GM12878 (cell line): ENCODE data around the gene PLCD1. TPM values are rescaled to one million over a fixed set of nuclear protein-coding genes. Genes with fewer than 3 reads are reported as not detected.

Source experiments
- ATAC-seq: fragments of 200-7000 bp; cut with Tn5 transposase; 3 replicates; pipeline ENCODE4 v1.9.1; 2020; ENCODE audit warnings: mild to moderate bottlenecking, moderate library complexity
- BruUV-seq: library from RNA; stranded (reverse); fragments of 400-500 nt; replicated peaks from 2 replicates; lab custom pipeline; 2021; lab: Mats Ljungman, UMichigan
- CTCF ChIA-PET: fragments of 300-600 bp; sonication (Branson Sonifier 250); formaldehyde crosslinking; extraction: SDS; loops from one replicate; lab custom pipeline; 2021; ENCODE audit warnings: inconsistent platforms; lab: Yijun Ruan, JAX
- POLR2A ChIA-PET: fragments of 350-600 bp; formaldehyde crosslinking; extraction: SDS; loops from one replicate; lab custom pipeline; 2021; ENCODE audit warnings: inconsistent platforms; lab: Charles Lee
- RAD21 ChIA-PET: fragments of 300-600 bp; sonication (Branson Sonifier 250); formaldehyde crosslinking; loops from one replicate; lab custom pipeline; 2023; ENCODE audit warnings: antibody characterized with exemption; ENCODE audit not compliant: unreplicated experiment; lab: Charles Lee
- SMC1A ChIA-PET: fragments of 300-600 bp; sonication (Branson Sonifier 250); formaldehyde crosslinking; loops from one replicate; lab custom pipeline; 2023; ENCODE audit not compliant: unreplicated experiment, uncharacterized antibody; lab: Charles Lee
- DNase-seq: peaks from one replicate; pipeline ENCODE4 v3.0.0-alpha.2; 2011; ENCODE audit warnings: low read depth, low spot score
- FAIRE-seq: peaks from 3 replicates; lab custom pipeline; 2011; peaks lifted over from hg19 to GRCh38; lab: Jason Lieb, UNC
- H2AFZ ChIP-seq: 2 replicates; pipeline ENCODE4 v1.6.0; 2011; ENCODE audit warnings: low read depth, low read length, control low read depth; ENCODE audit not compliant: control insufficient read depth
- H3K27ac ChIP-seq: 2 replicates; pipeline ENCODE4 v1.5.1; 2011; ENCODE audit warnings: control low read depth; ENCODE audit not compliant: control insufficient read depth, insufficient read depth
- H3K27me3 ChIP-seq, 2 experiments: replicated peaks in 1 of 2; 2 replicates each; pipeline versions ENCODE4 v1.6.0 to v1.6.1; 2011; ENCODE audit warnings: low read length in 1 of 2; ENCODE audit not compliant: control insufficient read depth in 2 of 2, insufficient read depth in 2 of 2
- H3K36me3 ChIP-seq, 2 experiments: 2 replicates each; pipeline ENCODE4 v1.5.1; 2011; ENCODE audit warnings: low read length in 1 of 2; ENCODE audit not compliant: control insufficient read depth in 2 of 2, insufficient read depth in 2 of 2
- H3K4me1 ChIP-seq: 2 replicates; pipeline ENCODE4 v1.6.1; 2011; ENCODE audit warnings: mild to moderate bottlenecking, low read length, moderate library complexity, mixed read lengths; ENCODE audit not compliant: control insufficient read depth, insufficient read depth
- H3K4me2 ChIP-seq: 2 replicates; pipeline ENCODE4 v1.6.0; 2011; ENCODE audit warnings: control low read depth; ENCODE audit not compliant: control insufficient read depth, insufficient read depth
- H3K4me3 ChIP-seq: fragments of 200-600 bp; sonication (generic); 2 replicates; pipeline ENCODE4 v1.5.1; 2016
- H3K79me2 ChIP-seq: 2 replicates; pipeline ENCODE4 v1.6.0; 2011; ENCODE audit warnings: low read length; ENCODE audit not compliant: control insufficient read depth, insufficient read depth
- H3K9ac ChIP-seq: 2 replicates; pipeline ENCODE4 v1.8.0; 2011; ENCODE audit warnings: low read length, control low read depth, mixed read lengths; ENCODE audit not compliant: control insufficient read depth, insufficient read depth
- H3K9me3 ChIP-seq: replicated peaks from 3 replicates; pipeline ENCODE4 v1.5.1; 2011; ENCODE audit warnings: mild to moderate bottlenecking, low read length; ENCODE audit not compliant: control insufficient read depth, insufficient read depth
- H4K20me1 ChIP-seq: 2 replicates; pipeline ENCODE4 v1.6.0; 2011; ENCODE audit not compliant: control insufficient read depth, insufficient read depth
- EGR1 ChIP-seq, 2 experiments: IDR thresholded peaks; 1 replicate in 1 of 2; 2 replicates in 1 of 2; pipeline ENCODE4 v1.6.1; 2011 to 2012; ENCODE audit warnings: low read depth in 2 of 2, low read length in 2 of 2, borderline replicate concordance in 1 of 2, mild to moderate bottlenecking in 1 of 2, moderate library complexity in 1 of 2
- EP300 ChIP-seq, 2 experiments: fragments of 150-350 bp in 1 of 2; IDR thresholded peaks; 2 replicates each; pipeline ENCODE4 v1.6.1; 2011 to 2012; ENCODE audit warnings: low read depth in 2 of 2, low read length in 2 of 2, borderline replicate concordance in 1 of 2, improper control_type of control experiment in 1 of 2, inconsistent platforms in 1 of 2; ENCODE audit not compliant: control insufficient read depth in 1 of 2
- ESRRA ChIP-seq: IDR thresholded peaks from 2 replicates; pipeline ENCODE4 v1.6.1; 2012; ENCODE audit warnings: mild to moderate bottlenecking, low read length, improper control_type of control experiment
- ETV6 ChIP-seq, 2 experiments: fragments of 450-650 bp in 1 of 2; IDR thresholded peaks in 1 of 2; conservative IDR thresholded peaks in 1 of 2; 2 replicates each; pipeline ENCODE4 v1.6.1; 2014; ENCODE audit warnings: antibody characterized with exemption in 1 of 2, borderline replicate concordance in 1 of 2, low read depth in 1 of 2, mild to moderate bottlenecking in 1 of 2, moderate library complexity in 1 of 2
- HDAC2 ChIP-seq: fragments of 200-600 bp; sonication (generic); IDR thresholded peaks from 2 replicates; pipeline ENCODE4 v1.6.1; 2017
- NFYA ChIP-seq: IDR thresholded peaks from 2 replicates; pipeline ENCODE4 v1.6.1; 2011; ENCODE audit warnings: low read depth, mild to moderate bottlenecking, low read length, improper control_type of control experiment, borderline replicate concordance
- RAD21 ChIP-seq: IDR thresholded peaks from 2 replicates; pipeline ENCODE4 v1.6.1; 2011; ENCODE audit warnings: mild to moderate bottlenecking, low read depth, low read length, moderate library complexity; ENCODE audit not compliant: insufficient read depth
- RELA ChIP-seq: fragments of 450-650 bp; IDR thresholded peaks from 2 replicates; pipeline ENCODE4 v1.8.0; 2014; ENCODE audit warnings: borderline replicate concordance; ENCODE audit not compliant: partially characterized antibody
- SIX5 ChIP-seq: IDR thresholded peaks from 2 replicates; pipeline ENCODE4 v1.6.1; 2011; ENCODE audit warnings: mild to moderate bottlenecking, low read depth, low read length, moderate library complexity; ENCODE audit not compliant: severe bottlenecking
- SMC3 ChIP-seq: IDR thresholded peaks from 2 replicates; pipeline ENCODE4 v1.6.1; 2011; ENCODE audit warnings: low read length, improper control_type of control experiment, borderline replicate concordance
- YBX1 ChIP-seq: fragments of 450-650 bp; IDR thresholded peaks from 2 replicates; pipeline ENCODE4 v1.6.1; 2016; ENCODE audit warnings: antibody characterized with exemption
- ZNF217 ChIP-seq: fragments of 450-650 bp; IDR thresholded peaks from 2 replicates; pipeline ENCODE4 v1.6.1; 2017; ENCODE audit warnings: antibody characterized with exemption, mild to moderate bottlenecking
- ZNF622 ChIP-seq: fragments of 450-650 bp; IDR thresholded peaks from 2 replicates; pipeline ENCODE4 v1.6.1; 2017; ENCODE audit warnings: mild to moderate bottlenecking, inconsistent platforms
- WGBS: methylation state at CpG from one replicate; pipeline ENCODE4 v1.1.6; 2016; ENCODE audit warnings: low lambda C conversion rate; ENCODE audit not compliant: insufficient replicate concordance, insufficient coverage; ENCODE audit errors: missing lambda C conversion rate; 5-methylcytosine and 5-hydroxymethylcytosine counted together
- in situ Hi-C: fragments of 300-500 bp; cut with MboI; formaldehyde crosslinking; loops from 9 replicates; pipeline ENCODE4 v1.14.3; 2018; ENCODE audit warnings: mixed read lengths
- intact Hi-C: fragments of 100-400 bp; cut with micrococcal nuclease; formaldehyde crosslinking; loops from one replicate; pipeline ENCODE4 v1.14.2; 2022; ENCODE audit not compliant: unreplicated experiment
- polyA plus RNA-seq, 11 experiments: library from polyadenylated mRNA; depleted of rRNA in 4 of 11; unstranded in 6 of 11; stranded (reverse) in 5 of 11; fragments of >200 nt; fragmentation: Nextera tagmentation in 4 of 11; fragmentation: Illumina TruSeq in 1 of 11; extraction: Ambion mirVana in 4 of 11; extraction: Trizol in 1 of 11; gene quantifications; 1 replicate in 1 of 11; 2 replicates in 10 of 11; pipeline versions ENCODE4 v1.2.1 to v1.2.3, GENCODE V29; 2011 to 2016; ENCODE audit warnings: inconsistent platforms in 2 of 11, missing spikeins in 2 of 11, low read depth in 1 of 11
- total RNA-seq, 4 experiments: library from RNA; depleted of rRNA in 3 of 4; stranded (reverse); fragments of >200 nt in 3 of 4; fragmentation: Illumina TruSeq in 1 of 4; extraction: Trizol in 1 of 4; gene quantifications; 2 replicates each; pipeline versions ENCODE4 v1.2.1 to v1.2.3, GENCODE V29; 2013 to 2021

PLCD1 gene
- total and polyA plus RNA-seq, 10 of the 15 experiments (the other 5 are each of a cell fraction or from before 2014, with no cell fraction given), result 0.20 to 3.9 (median 1.2) TPM; not detected in 1

- SMC1A ChIA-PET, result interaction anchor here (1.2 kb wide), 1 partner anchor 29 kb away, joined by 7 read pairs; no protein-coding TSS in a partner anchor
- no peak for DNase-seq
- no peaks in the 10 kb centered on the region for H3K27me3 ChIP-seq
- no peak overlapping the region for H3K9ac ChIP-seq
- H3K27ac ChIP-seq, result no peak overlapping the region
- TF ChIP-seq EP300 (IDR thresholded peaks at IDR 0.05; ENCODE audit: borderline replicate concordance in 1 of 2, control insufficient read depth in 1 of 2, low read depth in 2 of 2, low read length in 2 of 2), result no peak
- no peak for TF ChIP-seq SIX5
- no peak for TF ChIP-seq SMC3
- no peak for TF ChIP-seq ZNF217
- TF ChIP-seq, all 136 proteins: peak for 0
- no peaks in the 10 kb centered on the region for H3K79me2 ChIP-seq
- ChIA-PET CTCF (interaction anchor here (1.0 to 1.9 kb wide), 4 partner anchors 29 to 147 kb away, joined by 3 to 7 read pairs (median 4); no protein-coding TSS in a partner anchor), RAD21 (interaction anchor here (1.9 kb wide), 1 partner anchor 28 kb away, joined by 9 read pairs; no protein-coding TSS in a partner anchor), POLR2A (no interaction called here)
- ATAC-seq (no peak), FAIRE-seq (no peak)
- no peak overlapping the region for H3K4me2 ChIP-seq
- peaks cover 0 to 3% of the 10 kb centered on the region in 2 experiments; a peak in 2 of 4 replicates for H3K36me3 ChIP-seq
- no peaks in the 10 kb centered on the region for H3K9me3 ChIP-seq
- 77% methylated on average over 9 of the region's 9 CpGs for WGBS
- no peak overlapping the region for H2AFZ ChIP-seq
- H4K20me1 ChIP-seq, result no peaks in the 10 kb centered on the region
- H3K4me3 ChIP-seq, result no peak overlapping the region
- BruUV-seq, result no TSS peak
- H3K4me1 ChIP-seq, result peaks cover 8% of the 10 kb centered on the region
- in situ Hi-C loops, result no loop called here
- intact Hi-C loops, result loop anchor here (1.0 kb wide), 1 partner anchor 29 kb away; no protein-coding TSS in a partner anchor
These were observed 26.5 kb downstream of the PLCD1 start for GRCh38 chr3:38002940-38003339.

- FAIRE-seq (no peak), DNase-seq (no peak), ATAC-seq (no peak)
- Histone ChIP-seq H3K27me3 (no peaks in the 10 kb centered on the region), H3K9ac (no peak overlapping the region), H3K9me3 (no peaks in the 10 kb centered on the region), H3K36me3 (peaks cover 0 to 3% of the 10 kb centered on the region in 2 experiments; a peak in 2 of 4 replicates), H2AFZ (no peak overlapping the region), H3K4me1 (peaks cover 9% of the 10 kb centered on the region), H3K4me2 (no peak overlapping the region), H3K27ac (no peak overlapping the region), H3K4me3 (no peak overlapping the region), H3K79me2 (no peaks in the 10 kb centered on the region), H4K20me1 (no peaks in the 10 kb centered on the region)
- in situ Hi-C loops (no loop called here), intact Hi-C loops (no loop called here)
- 73% methylated on average over 6 of the region's 6 CpGs for WGBS
- no TSS peak for BruUV-seq
- ChIA-PET RAD21 (interaction anchor here (1.9 kb wide), 1 partner anchor 28 kb away, joined by 9 read pairs; no protein-coding TSS in a partner anchor), POLR2A (no interaction called here), CTCF (interaction anchor here (1.5 kb wide), 1 partner anchor 28 kb away, joined by 5 read pairs; no protein-coding TSS in a partner anchor), SMC1A (no interaction called here)
- TF ChIP-seq RAD21 (no peak), NFYA (no peak), EGR1 (IDR thresholded peaks at IDR 0.05; ENCODE audit: borderline replicate concordance in 1 of 2, low read depth in 2 of 2, low read length in 2 of 2) (no peak), HDAC2 (no peak), ESRRA (no peak), ZNF622 (no peak), ETV6 (conservative IDR thresholded peaks at IDR 0.05 in 1 of 2, IDR thresholded peaks at IDR 0.05 in 1 of 2; ENCODE audit: borderline replicate concordance in 1 of 2, low read depth in 1 of 2) (no peak), YBX1 (no peak), RELA (no peak)
These were observed 27.1 kb downstream of the PLCD1 start for GRCh38 chr3:38002291-38002876.
